Activated naive CD8-positive, alpha-beta T cell treated with anti-CD3 and anti-CD28 coated beads, Interleukin-2, amount 10 ng/mL, durations not matched to agents 7 days and 5 days (primary cell): ENCODE results near the gene B9D1. TPM values are rescaled to one million over a fixed set of nuclear protein-coding genes. Genes with fewer than 3 reads are reported as not detected.

ENCODE experiments used
- ATAC-seq: fragments of 150-1000 bp; cut with Tn5 transposase; one replicate; pipeline ENCODE4 v1.10.0; 2021; ENCODE audit warnings: low read depth, moderate library complexity
- POLR2A ChIA-PET: fragments of 350-600 bp; sonication (Branson Sonifier 250); formaldehyde crosslinking; loops from one replicate; lab custom pipeline; 2021; ENCODE audit warnings: antibody characterized with exemption; lab: Charles Lee
- DNase-seq: peaks from one replicate; pipeline ENCODE4 v3.0.0; 2021
- H3K27ac Mint-ChIP-seq: one replicate; pipeline ENCODE4 v1.8.0; 2022; ENCODE audit warnings: mild to moderate bottlenecking, mixed read lengths
- H3K27me3 Mint-ChIP-seq: one replicate; pipeline ENCODE4 v1.8.0; 2022; ENCODE audit warnings: mild to moderate bottlenecking, moderate library complexity, mixed read lengths
- H3K36me3 Mint-ChIP-seq: one replicate; pipeline ENCODE4 v1.8.0; 2021; ENCODE audit warnings: mild to moderate bottlenecking, mixed read lengths
- H3K4me1 Mint-ChIP-seq: one replicate; pipeline ENCODE4 v1.8.0; 2021; ENCODE audit warnings: mixed read lengths
- H3K4me3 Mint-ChIP-seq: one replicate; pipeline ENCODE4 v1.8.0; 2022; ENCODE audit warnings: mild to moderate bottlenecking, moderate library complexity, mixed read lengths
- H3K9me3 Mint-ChIP-seq: one replicate; pipeline ENCODE4 v1.8.0; 2021; ENCODE audit warnings: mixed read lengths
- total RNA-seq, 2 experiments: library from RNA; stranded (reverse); gene quantifications; one replicate each; pipeline ENCODE4 v1.2.3, GENCODE V29; 2021

Gene B9D1, protein sequence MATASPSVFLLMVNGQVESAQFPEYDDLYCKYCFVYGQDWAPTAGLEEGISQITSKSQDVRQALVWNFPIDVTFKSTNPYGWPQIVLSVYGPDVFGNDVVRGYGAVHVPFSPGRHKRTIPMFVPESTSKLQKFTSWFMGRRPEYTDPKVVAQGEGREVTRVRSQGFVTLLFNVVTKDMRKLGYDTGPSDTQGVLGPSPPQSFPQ
- 1 to 10 TPM; 1.6 to 2.1 TPM for total RNA-seq

DNA sequence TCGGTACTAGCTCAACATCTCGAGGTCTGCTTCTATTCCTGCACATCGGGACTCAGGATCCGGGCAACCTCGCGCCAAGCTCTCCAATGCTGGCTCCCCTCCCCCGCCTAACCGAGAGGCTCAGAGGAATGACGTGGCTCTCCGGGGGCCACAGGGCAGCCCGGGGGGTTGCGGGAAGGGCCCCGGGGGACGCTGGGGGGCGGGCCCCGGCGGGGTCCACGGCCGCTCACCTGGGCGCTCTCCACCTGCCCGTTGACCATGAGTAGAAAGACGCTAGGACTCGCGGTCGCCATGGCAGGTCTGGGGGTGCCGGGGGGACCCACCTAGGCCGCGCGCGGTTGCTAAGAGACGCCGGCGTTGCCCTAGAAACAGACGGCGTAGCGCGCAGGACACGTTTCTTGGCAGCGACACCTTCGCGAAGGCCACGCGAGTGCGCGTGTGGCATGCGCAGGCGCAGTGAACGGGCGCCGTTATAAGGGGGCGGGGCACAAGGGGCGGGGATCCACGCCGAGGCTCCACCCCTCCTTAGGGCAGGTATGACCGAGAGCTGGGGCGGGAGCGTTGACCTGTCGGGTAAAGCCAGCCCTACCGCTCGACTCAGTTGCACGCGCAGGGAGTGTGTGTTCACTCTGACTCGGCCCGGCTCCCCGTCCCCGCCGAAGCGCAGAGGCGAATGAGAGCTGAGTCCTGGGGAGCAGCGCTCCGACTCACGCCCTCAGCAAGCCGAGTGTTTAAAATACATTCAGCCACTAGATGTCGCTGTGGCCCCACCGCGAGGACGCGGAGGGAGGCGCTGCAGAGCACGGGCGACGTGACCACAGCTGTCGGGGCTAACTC, at the start of gene B9D1:
TSS of gene B9D1 (minus strand) at position 447 of the 837 bp plus-strand sequence. CDS start at position 293, 154 bp downstream.
- POLR2A ChIA-PET, result interaction anchor here (1.1 to 2.2 kb wide), 4 partner anchors 15 to 104 kb away, joined by 3 to 13 read pairs (median 4); partner anchors contain the start of gene MAPK7
- Mint-ChIP-seq H3K36me3 (no peaks in the 10 kb centered on the region), H3K9me3 (no peaks in the 10 kb centered on the region), H3K27me3 (peaks cover 19% of the 10 kb centered on the region), H3K27ac (peak within 1 kb of the TSS; percentile 63), H3K4me3 (peak within 1 kb of the TSS; percentile 86), H3K4me1 (peaks cover 3% of the 10 kb centered on the region)
- peak; percentile 87 for ATAC-seq
- peak; percentile 93 for DNase-seq

DNA sequence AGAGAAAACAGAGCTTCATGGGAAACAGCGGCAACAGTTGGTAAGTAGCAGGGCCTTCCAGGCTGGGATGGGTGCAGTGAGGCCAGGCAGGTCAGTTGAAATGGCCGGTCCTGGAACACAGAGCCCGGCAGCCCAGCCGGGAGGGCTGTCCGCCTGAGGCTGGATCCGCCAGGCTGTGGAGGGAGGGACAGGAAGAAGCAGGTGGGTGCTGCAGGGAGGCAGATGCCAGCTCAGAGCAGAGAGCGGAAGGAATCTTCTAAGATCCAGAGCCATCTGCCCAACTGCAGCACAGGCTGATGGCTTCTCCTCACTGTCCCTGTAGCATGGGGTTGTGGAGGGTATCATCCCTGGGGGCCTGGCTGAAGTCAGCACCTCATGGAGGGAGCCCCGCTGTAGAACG, 49.1 kb upstream of the B9D1 start:
- peaks cover 9% of the 10 kb centered on the region for H3K27me3 Mint-ChIP-seq
- H3K4me1 Mint-ChIP-seq, result no peaks in the 10 kb centered on the region
- H3K4me3 Mint-ChIP-seq, result no peak overlapping the region
- H3K36me3 Mint-ChIP-seq, result no peaks in the 10 kb centered on the region
- no peak for ATAC-seq
- no peaks in the 10 kb centered on the region for H3K9me3 Mint-ChIP-seq
- DNase-seq, result no peak
- H3K27ac Mint-ChIP-seq, result no peak overlapping the region
- POLR2A ChIA-PET, result no interaction called here

DNA sequence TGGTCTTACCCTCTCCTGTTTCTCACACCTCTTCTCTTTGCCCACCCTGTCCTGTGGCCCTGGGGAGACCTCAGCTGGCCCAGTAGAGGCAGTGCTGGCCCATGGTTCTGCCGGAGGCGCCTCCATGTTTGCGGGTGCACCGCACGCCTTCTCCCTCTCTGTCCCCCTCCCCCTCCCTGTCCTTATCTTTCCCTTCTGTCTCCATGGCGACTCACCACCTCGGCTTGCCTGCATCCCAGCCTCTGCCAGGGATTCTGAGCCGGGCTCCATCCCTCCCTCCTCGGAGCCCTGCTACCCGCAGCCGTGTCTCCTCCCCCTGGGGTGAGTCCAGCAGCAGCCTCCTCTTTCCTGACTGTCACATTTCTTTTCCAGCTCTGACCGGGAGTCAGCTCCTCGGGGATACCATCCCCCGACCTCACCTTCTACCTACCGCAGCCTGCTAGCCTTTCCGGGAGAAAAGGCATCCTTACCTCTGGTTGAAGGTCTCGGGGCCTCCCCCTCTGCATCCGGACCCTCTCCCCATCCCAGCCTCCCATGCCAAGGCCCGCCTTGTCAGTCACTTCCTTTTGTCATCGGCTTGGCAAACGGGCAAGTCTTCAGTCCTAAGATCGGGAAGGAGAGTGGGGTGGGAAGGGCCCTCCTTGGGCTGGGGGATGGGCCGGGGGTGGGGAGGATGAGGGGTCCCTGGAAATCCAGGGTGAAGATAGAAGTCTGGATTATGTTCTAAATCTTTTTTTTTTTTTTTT, 48.5 kb upstream of the B9D1 start, which contains the start of gene RNF112:
TSS of gene RNF112 (plus strand) at position 358 of the 746 bp plus-strand sequence. CDS start at position 535, 177 bp downstream.
- H3K4me1 Mint-ChIP-seq, result no peaks in the 10 kb centered on the region
- H3K27me3 Mint-ChIP-seq, result peaks cover 7% of the 10 kb centered on the region
- H3K9me3 Mint-ChIP-seq, result no peaks in the 10 kb centered on the region
- no peak within 1 kb of the TSS for H3K27ac Mint-ChIP-seq
- no peaks in the 10 kb centered on the region for H3K36me3 Mint-ChIP-seq
- POLR2A ChIA-PET, result no interaction called here
- no peak for ATAC-seq
- H3K4me3 Mint-ChIP-seq, result no peak within 1 kb of the TSS
- DNase-seq, result no peak

DNA sequence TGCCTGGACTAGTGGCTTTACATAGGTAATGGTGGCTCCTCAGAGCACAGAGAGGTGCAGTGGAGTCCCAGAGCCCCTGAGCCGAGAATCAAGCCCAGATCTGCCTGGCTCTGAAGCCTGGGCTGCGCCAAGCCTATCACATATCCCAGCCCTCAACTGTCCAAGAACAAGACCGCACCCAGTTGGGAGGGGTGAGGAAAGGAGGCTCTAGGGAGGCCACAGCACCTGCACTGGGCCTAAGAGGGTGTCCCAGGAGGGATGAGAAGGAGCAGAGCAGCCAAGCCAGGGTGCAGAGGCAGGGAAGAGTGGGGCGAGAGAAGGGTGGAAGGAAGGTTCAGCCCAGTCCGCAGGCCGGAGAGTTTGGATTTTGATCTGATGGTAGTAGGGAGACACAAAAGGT, 47.6 kb upstream of the B9D1 start:
- H3K36me3 Mint-ChIP-seq, result no peaks in the 10 kb centered on the region
- DNase-seq, result no peak
- POLR2A ChIA-PET, result no interaction called here
- no peak overlapping the region for H3K4me3 Mint-ChIP-seq
- no peak overlapping the region for H3K27ac Mint-ChIP-seq
- peaks cover 7% of the 10 kb centered on the region for H3K27me3 Mint-ChIP-seq
- no peak for ATAC-seq
- H3K4me1 Mint-ChIP-seq, result no peaks in the 10 kb centered on the region
- H3K9me3 Mint-ChIP-seq, result no peaks in the 10 kb centered on the region

DNA sequence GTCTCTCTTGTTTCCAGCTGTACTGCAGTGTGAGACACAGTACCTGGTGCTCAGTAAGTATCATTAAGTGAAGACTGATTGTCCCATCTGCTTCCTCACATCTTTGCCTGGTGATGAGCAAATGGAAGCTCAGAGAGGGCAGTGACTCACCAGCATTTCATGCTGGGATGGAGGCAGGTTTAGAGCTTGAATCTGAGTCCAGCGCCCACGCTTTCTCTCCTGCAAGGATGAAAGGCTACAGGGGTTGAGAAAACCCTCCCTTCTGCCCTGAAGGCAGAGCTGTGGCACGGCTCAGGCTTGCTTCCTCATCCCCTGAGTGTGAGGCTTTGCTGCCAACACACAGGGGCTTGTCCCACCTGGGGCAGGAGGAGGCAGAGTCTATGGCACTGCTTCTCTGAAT, 47.0 kb upstream of the B9D1 start:
- no peak overlapping the region for H3K27ac Mint-ChIP-seq
- H3K27me3 Mint-ChIP-seq, result peaks cover 7% of the 10 kb centered on the region
- no peak overlapping the region for H3K4me3 Mint-ChIP-seq
- H3K36me3 Mint-ChIP-seq, result no peaks in the 10 kb centered on the region
- no peaks in the 10 kb centered on the region for H3K9me3 Mint-ChIP-seq
- no peak for ATAC-seq
- H3K4me1 Mint-ChIP-seq, result no peaks in the 10 kb centered on the region
- POLR2A ChIA-PET, result no interaction called here
- no peak for DNase-seq

DNA sequence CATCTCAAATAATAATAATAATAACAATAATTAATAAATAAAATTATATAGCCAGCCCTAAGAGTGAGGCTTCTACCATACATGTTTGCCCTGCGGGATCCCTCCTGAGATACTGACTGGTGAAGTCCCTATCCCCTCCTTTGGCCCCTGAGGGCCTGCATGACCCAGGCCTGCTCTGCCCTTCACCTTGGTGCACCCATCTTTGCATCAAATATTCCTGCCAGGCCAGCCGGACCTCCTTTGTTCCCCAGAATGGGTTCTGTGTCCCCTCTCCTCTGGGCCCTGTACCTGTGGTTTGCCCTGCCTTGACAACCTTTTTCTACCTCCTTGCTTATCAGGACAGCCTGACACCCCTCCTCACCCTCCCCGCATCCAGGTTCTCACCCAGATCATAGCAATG, 46.5 kb upstream of the B9D1 start:
- DNase-seq, result no peak
- Mint-ChIP-seq H3K9me3 (no peaks in the 10 kb centered on the region), H3K27me3 (peaks cover 7% of the 10 kb centered on the region), H3K36me3 (no peaks in the 10 kb centered on the region), H3K4me1 (no peaks in the 10 kb centered on the region), H3K27ac (no peak overlapping the region), H3K4me3 (no peak overlapping the region)
- POLR2A ChIA-PET, result no interaction called here
- no peak for ATAC-seq

DNA sequence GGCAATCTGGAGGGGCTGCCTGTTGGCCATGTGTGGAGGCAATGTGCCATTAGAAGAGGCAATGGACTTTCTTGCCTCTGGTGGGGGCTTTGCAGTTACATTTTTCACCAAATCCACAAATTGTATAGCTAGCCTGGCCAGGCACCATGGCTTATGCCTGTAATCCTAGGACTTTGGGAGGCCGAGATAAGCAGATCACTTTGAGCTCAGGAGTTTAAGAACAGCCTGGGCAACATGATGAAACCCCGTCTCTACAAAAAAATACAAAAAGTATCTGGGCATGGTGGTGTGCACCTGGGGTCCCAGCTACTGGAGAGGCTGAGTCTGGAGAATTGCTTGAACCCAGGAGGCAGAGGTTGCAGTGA, 45.8 kb upstream of the B9D1 start:
- no peak for DNase-seq
- no peak overlapping the region for H3K4me3 Mint-ChIP-seq
- ATAC-seq, result no peak
- no peak overlapping the region for H3K27ac Mint-ChIP-seq
- no peaks in the 10 kb centered on the region for H3K4me1 Mint-ChIP-seq
- H3K9me3 Mint-ChIP-seq, result peaks cover 2% of the 10 kb centered on the region
- H3K27me3 Mint-ChIP-seq, result peaks cover 7% of the 10 kb centered on the region
- H3K36me3 Mint-ChIP-seq, result no peaks in the 10 kb centered on the region
- POLR2A ChIA-PET, result no interaction called here

DNA sequence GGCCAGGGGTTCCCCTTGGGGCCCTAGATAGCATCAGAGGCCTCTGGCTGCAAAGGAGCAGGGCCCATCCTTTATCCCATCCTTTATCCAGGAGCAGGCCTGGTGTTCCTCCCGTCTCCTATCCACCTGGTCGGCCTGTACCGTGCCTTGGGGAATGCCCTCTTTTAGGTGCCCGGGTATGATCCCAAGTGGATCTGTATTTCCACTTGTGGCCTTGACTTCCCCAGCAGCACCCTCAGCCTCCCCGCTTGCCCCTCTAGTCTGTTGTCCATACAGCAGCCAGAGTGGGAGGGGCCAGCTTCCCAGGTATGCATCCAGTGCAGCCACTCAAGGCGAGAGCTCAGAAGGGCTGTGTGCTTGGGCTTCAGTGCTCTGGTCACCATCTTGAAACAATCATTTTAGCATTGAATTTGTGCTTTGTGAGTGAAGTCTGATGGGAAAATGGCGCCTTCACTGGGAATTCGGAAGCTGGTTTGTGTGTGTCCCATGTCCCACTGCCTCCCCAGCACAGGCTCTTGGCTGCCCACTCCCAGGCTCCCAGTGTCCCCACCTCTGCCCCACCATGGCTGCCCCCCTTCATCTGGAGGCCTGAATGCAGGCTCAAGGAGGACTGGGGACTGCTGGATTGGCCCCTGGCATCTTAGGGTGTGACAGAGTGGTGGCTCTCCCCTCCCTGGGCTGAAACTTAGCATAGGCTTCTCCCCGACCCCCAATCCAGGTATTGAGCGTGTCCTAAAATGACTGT, 45.2 kb upstream of the B9D1 start:
- POLR2A ChIA-PET, result no interaction called here
- no peak overlapping the region for H3K27ac Mint-ChIP-seq
- ATAC-seq (no peak), DNase-seq (no peak)
- H3K27me3 Mint-ChIP-seq, result peaks cover 6% of the 10 kb centered on the region
- peaks cover 2% of the 10 kb centered on the region for H3K9me3 Mint-ChIP-seq
- no peak overlapping the region for H3K4me3 Mint-ChIP-seq
- H3K4me1 Mint-ChIP-seq, result no peaks in the 10 kb centered on the region
- no peaks in the 10 kb centered on the region for H3K36me3 Mint-ChIP-seq

DNA sequence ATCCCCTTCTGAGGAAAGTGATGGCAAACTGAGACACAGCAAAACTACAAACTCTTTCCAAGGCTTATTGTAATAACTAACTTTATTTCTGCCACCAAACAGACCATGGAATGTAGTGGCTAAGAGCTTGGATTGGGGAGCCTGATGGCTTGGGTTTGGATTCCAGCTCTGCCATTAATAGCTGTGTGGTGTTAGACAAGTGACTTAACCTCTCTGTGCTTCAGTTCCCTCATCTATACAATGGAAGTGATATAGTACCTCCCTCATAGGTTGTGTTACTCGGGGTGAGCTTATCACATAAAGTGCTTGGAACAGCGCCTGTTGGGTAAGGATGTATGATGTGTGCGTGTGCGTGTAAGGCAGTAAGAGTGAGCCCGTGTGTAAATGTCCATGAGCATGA, 42.6 kb upstream of the B9D1 start:
- Mint-ChIP-seq H3K27ac (no peak overlapping the region), H3K9me3 (peaks cover 2% of the 10 kb centered on the region), H3K4me3 (no peak overlapping the region), H3K27me3 (peaks cover 4% of the 10 kb centered on the region), H3K36me3 (no peaks in the 10 kb centered on the region), H3K4me1 (no peaks in the 10 kb centered on the region)
- POLR2A ChIA-PET, result no interaction called here
- DNase-seq (no peak), ATAC-seq (no peak)

DNA sequence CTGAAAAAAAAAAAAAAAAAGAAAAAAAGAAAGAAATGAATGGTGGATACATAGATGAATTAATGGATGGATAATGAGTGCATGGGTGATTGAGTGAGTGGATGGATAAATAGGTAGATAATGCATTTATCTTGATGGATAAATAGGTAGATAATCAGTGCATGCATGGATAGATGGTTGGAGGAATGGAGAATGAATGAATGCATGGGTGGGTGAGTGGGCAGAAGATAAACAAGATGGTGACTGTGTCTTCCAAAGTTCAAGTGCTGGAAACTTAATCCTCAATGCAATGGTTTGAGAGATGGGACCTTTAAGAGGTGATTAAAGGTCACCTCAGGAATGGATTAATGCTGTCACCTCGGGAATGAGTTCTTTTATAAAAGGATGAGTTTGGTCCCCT, 41.7 kb upstream of the B9D1 start:
- no peak for DNase-seq
- no peaks in the 10 kb centered on the region for H3K4me1 Mint-ChIP-seq
- no peaks in the 10 kb centered on the region for H3K36me3 Mint-ChIP-seq
- peaks cover 3% of the 10 kb centered on the region for H3K27me3 Mint-ChIP-seq
- no peak for ATAC-seq
- no peak overlapping the region for H3K27ac Mint-ChIP-seq
- no peak overlapping the region for H3K4me3 Mint-ChIP-seq
- H3K9me3 Mint-ChIP-seq, result peaks cover 2% of the 10 kb centered on the region
- POLR2A ChIA-PET, result no interaction called here

DNA sequence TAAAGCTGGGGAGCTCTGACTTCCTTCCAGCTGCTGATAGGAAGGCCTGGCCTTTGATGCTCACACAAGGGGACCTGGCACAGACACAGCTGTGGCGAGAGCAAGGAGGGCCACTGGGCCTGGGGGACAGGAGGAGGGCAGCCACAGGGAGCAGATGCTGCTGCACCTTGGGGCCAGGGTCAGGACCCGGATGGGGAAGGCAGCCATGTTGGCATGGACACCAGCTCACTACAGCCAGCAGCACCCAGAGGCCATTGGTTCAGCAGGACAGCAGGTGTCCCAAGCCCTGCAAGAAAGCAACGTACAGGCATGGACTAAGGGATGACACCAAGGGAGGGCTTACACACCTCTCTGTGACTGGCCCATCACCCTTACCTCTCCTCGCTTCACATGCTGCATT, 40.5 kb upstream of the B9D1 start:
- DNase-seq (no peak), ATAC-seq (no peak)
- H3K27me3 Mint-ChIP-seq, result no peaks in the 10 kb centered on the region
- no peaks in the 10 kb centered on the region for H3K4me1 Mint-ChIP-seq
- H3K4me3 Mint-ChIP-seq, result no peak overlapping the region
- peaks cover 2% of the 10 kb centered on the region for H3K9me3 Mint-ChIP-seq
- H3K27ac Mint-ChIP-seq, result no peak overlapping the region
- H3K36me3 Mint-ChIP-seq, result no peaks in the 10 kb centered on the region
- POLR2A ChIA-PET, result no interaction called here

DNA sequence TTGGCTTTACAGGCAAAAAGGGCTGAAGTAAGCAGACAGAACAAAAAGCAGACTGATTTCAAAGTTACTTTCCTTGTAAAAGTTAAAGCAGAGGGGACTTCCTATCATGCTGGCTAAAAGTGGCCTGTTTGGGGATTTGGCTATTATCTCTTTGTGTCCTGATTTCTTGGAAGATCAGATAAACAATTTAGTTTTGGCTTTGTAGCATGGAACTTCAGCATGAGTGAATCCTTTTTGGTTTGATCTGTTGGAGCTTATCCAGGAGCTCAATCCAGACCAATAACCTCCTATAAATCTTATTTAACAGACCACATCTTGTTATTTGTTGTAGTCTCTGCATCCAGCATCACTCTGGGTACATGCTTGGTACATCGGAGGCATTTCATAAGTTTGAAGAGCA, 39.6 kb upstream of the B9D1 start:
- H3K4me3 Mint-ChIP-seq, result no peak overlapping the region
- H3K27me3 Mint-ChIP-seq, result no peaks in the 10 kb centered on the region
- peaks cover 2% of the 10 kb centered on the region for H3K9me3 Mint-ChIP-seq
- H3K36me3 Mint-ChIP-seq, result no peaks in the 10 kb centered on the region
- DNase-seq, result no peak
- POLR2A ChIA-PET, result no interaction called here
- H3K4me1 Mint-ChIP-seq, result no peaks in the 10 kb centered on the region
- no peak for ATAC-seq
- no peak overlapping the region for H3K27ac Mint-ChIP-seq
